SU-DHL-6 (cell line): ENCODE results near the gene MARCKSL1.

Source experiments
- CTCF ChIP-seq: fragments of 200-600 bp; sonication (generic); IDR thresholded peaks from one replicate; pipeline ENCODE4 v1.5.1; 2017; ENCODE audit warnings: antibody characterized with exemption, mild to moderate bottlenecking, low read length, moderate library complexity; ENCODE audit not compliant: insufficient read depth, poor library complexity, severe bottlenecking
- EZH2phosphoT487 ChIP-seq: fragments of 200-600 bp; sonication (generic), shearing (Covaris generic); conservative IDR thresholded peaks from 2 replicates; pipeline ENCODE4 v1.6.1; 2018; ENCODE audit warnings: mild to moderate bottlenecking, antibody characterized with exemption, low read length, moderate library complexity, mixed read lengths

- TF ChIP-seq CTCF = no peak
- TF ChIP-seq EZH2phosphoT487 = no peak
Observed at GRCh38 chr1:32331549-32331948, 4.5 kb downstream of the MARCKSL1 start.
